HG03439 (cell line): ENCODE measurements around the gene COA5.
"Not testable (repeated sequence)": the region's sequence is repeated elsewhere in the genome, so short reads cannot be mapped to it uniquely, and the experiment has no call there.

Experiments used
- ATAC-seq: cut with Tn5 transposase; IDR thresholded peaks from one replicate; pipeline ENCODE4 v1.9.1; 2021; ENCODE audit warnings: mild to moderate bottlenecking, moderate library complexity; ENCODE audit not compliant: unreplicated experiment

COA5 gene

DNA sequence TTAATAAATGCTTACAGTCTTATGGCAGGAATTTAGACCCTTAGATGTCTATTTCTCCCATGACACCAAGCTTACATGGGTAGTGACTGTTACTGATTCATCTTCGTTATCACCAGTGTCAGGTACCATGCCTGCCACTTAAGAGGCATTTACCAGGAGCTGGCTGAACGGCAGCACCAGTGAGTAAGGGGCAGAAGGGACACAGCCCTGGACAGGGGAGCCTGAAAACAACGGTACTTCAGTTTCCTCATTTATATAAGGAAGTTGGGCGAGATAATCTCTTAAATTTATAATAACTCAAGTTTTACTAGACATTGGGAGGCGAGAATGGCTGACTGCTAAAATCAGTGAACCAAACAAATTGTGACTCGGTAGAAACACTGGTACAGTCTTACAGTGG is 1.2 kb downstream of the COA5 start:
- no peak for ATAC-seq

DNA sequence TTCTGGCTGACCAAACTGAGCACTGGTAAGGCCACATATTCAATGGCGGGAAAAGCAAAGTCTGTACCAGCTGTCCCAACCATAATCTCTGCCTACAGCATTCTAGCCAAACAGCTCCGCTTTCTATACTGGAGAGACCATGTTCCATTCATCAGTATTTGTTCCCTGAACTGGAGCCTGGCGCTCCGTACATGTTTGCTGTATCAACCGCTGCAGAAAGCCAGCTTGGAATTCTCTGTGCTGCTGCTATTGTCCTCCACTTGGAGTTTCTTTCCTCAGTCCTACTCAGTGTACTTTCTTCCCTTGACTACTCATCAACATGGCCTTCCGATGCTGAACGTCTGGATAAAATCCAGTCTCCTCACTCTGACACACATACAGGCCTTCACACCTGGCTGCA is 1.9 kb downstream of the COA5 start:
- ATAC-seq: no peak

DNA sequence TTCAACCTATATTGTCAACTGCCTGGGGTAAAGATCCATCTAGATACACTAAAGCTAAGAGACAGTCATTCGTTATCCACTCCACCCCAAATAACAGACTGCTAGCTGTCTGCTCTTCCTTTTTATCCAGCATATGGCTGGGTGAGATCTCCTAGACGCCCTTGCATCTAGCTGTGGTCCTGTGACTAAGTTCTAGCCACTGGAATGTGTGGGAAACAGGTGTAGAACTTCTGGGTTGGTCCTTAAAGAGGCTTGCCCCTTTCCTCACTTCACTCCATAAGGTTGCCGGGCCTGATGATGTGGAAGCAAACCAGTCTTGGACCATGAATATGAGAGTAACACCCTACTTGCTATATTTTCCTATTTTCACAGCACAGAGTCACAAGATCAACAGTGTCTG is 3.2 kb downstream of the COA5 start:
- no peak for ATAC-seq

DNA sequence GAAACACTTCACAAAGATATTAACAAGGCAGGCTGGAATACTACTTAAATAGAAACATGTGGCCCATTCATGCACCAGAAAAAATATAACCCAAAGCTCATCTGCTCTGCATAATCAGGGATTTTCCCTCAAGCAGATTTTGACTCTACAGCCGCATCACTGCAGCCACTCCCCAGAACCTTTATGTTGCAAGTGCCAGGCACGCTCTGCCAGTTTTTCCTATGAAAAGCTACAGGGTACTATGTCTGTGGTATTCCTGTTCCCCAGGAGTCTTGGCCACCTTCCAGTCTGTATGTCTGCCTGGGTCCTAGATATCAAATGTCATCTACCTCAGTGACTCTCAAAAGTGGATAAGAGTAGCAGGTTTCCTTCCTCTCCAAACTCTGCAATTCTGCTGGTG is 3.8 kb downstream of the COA5 start:
- ATAC-seq: no peak

DNA sequence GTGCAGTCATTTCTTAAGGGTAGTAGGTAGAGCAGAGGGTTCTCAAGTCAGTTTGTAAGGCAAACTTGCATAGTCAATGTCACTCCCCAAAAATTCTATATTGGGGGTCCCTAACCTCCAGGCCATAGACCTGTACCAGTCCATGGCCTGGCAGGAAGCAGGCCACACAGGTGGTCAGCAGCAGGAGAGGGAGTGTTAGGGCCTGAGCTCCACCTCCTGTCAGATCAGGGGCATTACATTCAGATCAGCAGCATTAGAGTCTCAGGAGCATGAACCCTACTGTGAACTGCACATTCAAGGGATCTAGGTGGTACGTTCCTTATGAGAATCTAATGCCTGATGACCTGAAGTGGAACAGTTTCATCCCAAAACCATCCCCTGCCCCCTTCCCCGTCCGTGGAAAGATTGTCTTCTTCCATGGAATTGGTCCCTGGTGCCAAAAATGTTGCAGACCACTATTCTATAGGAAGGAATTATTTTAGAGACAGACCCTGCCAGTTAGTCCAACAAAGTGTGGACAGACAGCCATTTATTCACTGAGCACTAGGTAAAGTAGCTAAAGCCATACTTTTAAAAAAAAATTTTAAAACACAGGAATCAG is 6.7 kb downstream of the COA5 start:
- no peak for ATAC-seq

DNA sequence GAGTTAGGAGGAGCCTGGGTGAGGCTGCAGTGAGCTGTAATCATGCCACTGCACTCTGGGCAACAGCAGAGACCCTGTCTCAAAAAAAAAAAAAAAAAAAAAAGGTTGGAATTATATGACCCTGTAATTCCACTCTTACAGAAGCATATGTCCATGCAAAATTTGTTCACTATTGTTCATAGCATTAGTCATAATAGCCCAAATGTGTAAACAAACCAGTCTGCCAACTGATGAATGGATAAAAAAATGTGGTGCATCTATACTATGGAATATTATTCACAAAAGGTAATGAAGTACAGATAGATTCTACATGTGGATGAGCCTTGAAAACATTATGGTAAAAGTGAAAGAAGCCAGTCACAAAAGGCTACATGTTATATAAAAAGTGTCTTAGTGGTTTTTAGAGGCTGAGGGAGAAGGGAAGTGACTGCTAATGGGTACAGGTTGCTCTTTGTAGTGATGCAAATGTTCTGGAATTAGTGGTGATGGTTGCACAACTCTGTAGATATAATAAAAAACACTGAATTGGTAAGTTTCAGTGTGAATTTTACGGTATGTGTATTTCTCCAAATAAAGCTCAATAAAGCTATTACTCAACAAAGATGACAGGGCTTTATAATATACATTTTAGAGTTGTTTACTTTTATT is 9.4 kb downstream of the COA5 start:
- ATAC-seq: no peak

DNA sequence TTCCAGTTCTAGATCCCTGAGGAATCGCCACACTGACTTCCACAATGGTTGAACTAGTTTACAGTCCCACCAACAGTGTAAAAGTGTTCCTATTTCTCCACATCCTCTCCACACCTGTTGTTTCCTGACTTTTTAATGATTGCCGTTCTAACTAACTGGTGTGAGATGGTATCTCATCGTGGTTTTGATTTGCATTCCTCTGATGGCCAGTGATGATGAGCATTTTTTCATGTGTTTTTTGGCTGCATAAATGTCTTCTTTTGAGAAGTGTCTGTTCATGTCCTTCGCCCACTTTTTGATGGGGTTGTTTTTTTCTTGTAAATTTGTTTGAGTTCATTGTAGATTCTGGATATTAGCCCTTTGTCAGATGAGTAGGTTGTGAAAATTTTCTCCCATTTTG is 13.6 kb downstream of the COA5 start:
- ATAC-seq: not testable (repeated sequence)

DNA sequence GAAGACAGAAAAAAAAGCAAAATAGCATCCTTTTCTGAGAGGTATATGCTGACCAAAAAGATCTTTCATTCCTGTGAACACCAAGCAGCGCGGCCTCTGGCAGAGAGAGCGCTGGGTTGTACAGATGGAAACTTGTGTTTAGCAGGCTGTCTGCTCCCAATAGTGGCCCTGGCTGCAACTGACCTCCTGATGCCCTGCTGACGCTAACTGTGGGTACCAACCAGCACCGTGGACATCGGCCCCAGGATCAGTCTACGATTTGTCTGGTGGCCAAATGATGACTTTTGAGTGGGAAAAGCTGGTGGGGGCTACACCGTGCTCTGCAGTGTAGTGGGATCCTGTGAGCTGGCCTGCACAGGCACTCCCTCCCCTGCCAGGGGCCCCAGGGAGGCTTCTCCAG is 15.7 kb downstream of the COA5 start:
- ATAC-seq: no peak

DNA sequence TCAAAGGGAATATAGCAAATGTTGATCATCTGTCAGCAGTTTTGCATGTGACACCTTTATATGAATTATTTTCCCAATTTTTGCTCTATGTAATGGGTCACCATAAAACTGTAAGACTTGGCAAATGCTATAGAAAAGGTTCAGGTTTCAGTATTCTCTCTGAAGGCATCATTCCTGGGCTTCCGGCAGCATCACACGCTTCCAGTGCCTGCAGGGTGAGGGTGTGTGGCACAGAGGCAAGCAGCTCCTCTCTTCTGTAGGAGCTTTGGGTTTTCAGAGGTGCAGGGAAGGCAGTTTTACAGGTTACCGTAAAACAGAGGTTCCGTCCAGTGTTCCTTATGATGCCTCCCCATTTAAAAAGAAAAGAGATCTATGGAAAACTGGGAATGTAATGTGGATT is 18.8 kb downstream of the COA5 start:
- no peak for ATAC-seq

DNA sequence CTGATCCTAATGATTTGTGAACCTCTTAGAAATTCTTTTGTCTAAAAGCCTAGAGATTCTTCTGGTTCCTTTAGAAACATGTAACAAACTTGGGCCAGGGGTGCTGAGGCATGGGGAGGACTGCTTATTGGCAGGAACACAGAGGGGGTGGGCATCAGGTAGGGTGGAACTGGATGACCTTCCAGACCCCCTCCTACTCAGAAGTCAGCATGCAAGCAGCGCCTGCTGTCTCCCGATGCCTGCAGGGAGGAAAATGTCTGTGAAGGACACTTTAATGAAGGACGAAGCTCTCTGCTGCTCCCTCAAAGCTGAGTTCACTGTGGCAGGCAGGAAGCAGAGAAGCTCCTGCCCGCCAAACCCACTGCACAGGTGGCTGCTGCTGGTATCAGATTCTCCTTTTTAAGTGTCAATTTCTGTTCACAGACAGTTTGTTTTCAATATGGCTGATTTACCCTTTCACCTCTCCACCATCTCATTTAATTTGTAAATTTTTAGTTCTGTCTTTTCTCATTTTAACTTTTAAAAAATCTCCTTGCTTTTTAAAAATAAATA is 19.4 kb downstream of the COA5 start:
- ATAC-seq: no peak

DNA sequence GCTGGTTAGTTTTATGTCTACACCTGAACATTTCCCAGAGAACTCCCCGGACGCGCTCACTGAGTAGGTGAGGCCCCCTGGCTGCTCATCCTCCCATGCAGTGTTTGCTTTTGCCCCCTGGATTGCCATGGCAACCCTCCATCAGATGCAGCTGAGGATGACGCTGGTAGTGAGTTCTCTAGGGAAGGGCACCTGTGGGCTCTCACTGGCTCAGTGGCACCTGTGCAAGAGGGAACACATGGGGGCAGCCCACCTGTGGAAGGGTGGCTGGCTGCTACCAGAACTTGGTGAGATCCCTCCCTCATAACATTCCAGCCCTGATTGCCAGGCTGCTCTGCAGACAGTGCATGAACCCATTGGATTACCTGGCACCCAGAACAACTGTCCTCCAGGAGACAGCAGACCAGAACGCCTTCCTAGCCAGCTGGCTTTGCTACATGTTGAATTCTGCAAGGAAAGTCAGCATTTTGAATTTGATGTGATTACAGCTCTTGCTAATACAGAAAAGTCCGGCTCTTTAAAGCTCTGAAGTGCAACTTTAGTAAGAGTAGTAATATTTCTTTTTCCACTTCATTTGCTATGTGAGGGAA is 21.7 kb downstream of the COA5 start:
- no peak for ATAC-seq

DNA sequence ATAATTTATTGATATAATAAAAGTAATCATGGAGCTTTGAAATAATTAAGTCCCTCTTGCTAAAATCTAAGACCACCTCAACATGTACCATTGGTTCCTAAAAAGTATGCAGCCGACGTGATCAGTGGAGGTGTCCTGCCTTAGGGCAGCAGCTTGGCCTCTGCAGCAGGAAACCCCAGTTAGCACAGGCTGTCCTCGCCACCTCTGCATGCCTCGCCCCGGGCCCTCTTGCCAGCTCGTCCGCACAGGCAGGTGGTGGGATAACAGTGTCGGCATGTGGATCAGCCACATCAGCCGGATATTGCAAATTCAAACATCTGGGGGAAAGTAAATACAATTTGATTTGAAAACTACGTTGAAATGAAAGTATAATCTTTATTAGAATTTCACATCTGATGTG is 22.9 kb downstream of the COA5 start:
- no peak for ATAC-seq

DNA sequence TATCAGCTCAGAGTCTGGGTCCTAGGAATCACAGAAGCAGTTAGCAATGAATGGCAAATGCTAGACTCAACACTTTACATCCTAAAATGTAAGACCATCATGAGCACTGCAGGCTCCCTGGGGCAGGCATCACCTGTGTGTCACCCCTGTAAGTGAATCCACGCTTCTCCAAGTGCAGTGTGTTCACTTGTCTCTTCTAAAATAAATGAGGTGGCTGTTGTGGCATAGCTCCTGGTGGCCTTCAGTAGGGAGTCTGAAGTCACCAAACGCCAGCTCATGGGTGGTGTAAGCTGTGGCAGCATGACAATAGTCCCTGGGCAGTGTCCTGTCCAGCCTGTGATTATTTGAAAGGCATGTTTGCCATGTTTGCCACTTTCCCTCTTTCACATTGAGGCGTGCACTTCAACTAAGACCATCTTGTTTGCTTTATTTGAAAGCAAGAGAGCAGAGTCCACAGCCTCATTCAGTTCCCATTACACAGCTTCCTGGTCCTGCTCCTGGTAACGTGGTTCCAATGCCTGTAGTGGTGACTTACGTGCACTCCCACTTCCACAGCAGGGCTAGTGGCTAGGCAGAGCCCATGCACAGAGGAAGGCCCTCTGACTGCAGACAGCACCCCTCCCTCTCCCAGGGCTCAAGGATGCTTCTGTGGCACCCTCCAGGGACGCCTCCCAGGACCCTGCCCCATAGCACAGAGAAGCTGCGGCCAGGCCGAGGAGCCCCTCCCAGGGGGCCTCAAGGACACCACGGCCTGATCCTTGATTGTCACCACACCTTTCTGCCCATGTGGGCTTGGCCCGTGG is 24.3 kb downstream of the COA5 start:
- no peak for ATAC-seq

DNA sequence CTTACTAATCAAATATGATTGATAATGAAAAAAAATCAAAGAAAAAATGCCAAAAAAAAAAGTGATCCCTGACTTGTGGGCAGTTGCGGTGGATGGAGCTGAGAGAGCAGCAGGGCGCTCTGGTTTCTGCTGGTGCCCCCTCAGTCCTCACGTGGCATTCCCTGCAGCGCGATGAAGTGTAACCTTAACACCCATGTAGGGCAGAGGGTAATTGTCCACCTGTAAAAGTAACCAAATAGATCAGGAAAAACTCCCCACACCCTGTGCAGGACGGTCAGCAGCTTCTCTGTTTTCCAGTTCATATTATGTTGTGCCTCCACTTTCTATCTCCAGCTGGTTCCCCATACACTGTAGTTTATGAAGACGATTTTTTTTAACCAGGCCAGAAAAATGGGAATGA is 25.0 kb downstream of the COA5 start:
- no peak for ATAC-seq

DNA sequence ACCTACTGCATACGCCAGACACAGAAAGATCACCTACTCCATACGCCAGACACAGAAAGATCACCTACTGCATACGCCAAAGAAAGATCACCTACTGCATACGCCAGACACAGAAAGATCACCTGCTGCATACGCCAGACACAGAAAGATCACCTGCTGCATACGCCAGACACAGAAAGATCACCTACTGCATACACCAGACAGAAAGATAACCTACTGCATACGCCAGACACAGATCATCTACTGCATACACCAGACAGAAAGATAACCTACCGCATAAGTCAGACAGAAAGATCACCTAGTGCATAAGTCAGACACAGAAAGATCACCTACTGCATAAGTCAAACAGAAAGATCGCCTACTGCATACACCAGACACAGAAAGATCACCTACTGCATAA is 25.8 kb downstream of the COA5 start:
- no peak for ATAC-seq

DNA sequence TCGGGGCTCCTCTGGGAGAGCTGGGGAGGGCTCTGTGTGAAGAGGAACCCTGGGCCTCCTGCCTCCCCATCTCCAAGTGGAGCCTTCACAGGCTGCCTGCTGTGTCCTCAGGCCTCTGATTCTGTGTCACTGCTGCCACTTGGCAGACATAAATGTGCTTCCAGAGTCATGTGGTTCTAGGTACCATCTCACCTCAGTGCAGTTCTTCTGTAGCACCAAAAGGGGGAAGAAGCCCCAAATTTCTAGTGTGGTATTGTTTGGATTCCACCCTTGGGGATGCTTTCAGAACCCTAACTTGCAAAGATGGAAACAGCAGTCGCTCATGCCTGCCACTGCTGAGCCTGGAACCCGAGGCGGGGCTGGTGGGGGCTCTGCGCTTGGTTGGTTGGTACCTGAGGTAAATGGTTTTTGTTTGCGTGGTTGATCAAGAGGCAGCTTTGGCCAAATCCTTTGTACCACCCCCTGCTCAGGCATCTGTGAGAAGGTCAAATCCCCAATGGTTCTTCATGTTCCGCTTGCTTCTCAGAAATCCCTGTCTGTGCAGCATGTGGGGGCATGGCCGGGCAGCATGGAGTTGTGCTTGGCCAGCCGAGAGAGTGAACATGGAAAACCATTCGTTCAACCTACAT is 27.5 kb downstream of the COA5 start:
- ATAC-seq: no peak

DNA sequence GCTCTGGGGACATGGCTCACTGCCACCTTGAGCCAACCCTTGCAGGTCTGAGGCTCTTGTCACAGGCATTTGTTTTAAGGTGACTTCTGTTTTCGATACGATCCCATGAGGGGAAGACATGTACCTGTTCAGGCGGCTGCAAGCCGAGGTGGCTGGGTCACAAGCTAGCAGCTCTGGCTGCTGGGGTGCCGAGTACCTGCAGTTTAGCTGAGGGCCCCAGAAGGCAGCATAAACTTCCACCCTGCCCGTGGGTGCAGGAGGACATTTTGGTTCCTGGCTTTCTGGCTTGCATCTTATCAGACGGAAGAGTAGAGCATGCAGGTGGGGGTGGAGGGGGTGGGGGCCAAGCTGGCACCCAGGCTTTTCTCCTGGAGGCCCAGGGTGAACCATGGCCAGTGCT is 28.4 kb downstream of the COA5 start:
- ATAC-seq: no peak

DNA sequence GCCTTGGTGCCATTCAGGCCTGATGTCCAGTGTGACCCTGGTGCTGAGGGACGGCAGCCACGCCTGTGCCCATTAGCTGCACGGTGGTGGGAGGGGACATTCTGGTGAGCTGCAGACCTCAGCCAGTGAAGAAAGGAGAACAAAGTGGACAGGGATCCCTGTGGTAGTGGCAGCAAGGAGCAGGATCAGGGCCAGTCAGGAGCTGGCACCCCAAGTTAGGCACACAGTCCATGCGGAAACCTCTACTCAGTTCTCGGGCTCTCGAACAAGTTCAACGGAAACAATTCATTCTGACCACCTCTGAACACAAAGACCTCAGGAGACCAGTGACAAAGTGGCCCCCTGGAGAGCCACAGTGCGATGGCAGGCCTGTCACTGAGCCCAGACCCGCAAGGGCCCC is 30.1 kb downstream of the COA5 start:
- ATAC-seq: no peak

DNA sequence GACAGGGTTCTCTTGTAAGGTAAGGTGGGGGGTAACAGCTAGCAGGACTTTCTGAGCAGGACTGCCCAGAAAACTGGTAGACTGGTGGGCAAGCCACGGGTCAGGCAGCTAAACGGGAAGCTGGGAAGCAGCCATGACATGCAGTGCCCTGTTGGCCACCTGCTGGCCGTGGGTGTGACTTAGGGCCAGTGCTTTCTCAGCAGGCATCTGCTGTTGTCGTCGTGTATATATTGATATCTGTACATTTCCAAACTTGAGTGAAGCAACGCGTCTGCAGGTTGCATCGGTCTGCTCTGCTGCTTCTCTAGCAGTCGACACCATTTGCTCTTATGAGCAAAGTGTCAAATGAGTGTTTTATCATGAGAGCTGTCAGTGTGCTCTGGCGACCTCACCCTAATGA is 31.0 kb downstream of the COA5 start:
- no peak for ATAC-seq

DNA sequence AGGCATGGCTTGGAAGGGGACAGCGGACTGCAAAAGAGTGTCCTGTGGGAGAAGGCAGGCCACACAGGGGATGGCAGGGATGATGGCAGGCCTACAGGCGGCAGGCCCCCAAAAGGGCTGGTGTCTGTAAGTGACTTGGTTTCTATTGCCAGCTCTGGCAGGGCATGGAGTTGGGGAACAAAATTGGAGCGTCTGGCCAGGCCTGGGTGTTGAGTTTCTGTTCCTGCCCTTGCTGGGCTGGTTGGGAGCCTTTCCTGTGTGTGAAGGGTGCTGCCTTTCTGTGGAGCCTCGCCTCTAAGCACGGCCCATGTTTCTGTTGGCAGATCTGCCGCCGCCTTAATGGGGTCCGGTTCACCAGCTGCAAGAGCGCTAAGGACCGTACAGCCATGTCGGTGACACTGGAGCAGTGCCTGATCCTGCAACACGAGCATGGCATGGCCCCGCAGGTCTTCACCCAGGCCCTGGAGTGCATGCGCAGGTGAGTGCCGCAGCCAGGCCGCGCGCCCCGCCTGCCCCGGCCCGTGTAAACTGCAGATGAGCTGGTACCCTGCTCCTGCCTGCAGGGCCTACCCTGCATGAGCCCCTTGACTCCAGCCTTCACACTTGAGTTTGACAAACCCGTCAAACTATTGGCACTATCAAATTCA is 31.5 kb downstream of the COA5 start:
- no peak for ATAC-seq

DNA sequence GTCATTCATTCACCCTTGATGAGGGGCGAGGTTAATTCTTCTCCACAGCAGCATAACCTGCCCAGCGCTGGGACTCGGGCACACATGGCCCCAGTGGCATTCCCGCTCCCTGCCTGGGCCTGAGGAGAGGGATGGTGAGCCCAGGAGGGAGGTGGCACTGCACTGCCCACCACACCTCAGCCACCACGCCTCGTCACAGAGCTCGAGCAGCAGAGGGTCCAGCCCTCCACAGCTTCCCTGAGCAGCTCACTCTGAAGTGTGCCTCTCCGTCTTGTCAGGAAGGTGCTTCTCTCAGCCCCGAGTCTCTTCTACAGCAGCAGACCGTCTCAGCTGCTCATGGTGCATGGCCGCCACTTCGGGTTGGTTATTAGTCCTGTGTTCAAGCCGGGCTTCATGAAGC is 34.9 kb downstream of the COA5 start:
- no peak for ATAC-seq
